NK-92 treated with Interleukin-12 subunit alpha and Interleukin-12 subunit beta, amount 100 ng/mL, for 24 hours (cell line): ENCODE results near the gene GPR65.
"Not testable (repeated sequence)": the region's sequence is repeated elsewhere in the genome, so short reads cannot be mapped to it uniquely, and the experiment has no call there.

Experiments used
- DNase-seq: peaks from one replicate; lab custom pipeline; 2025; lab: John Stamatoyannopoulos, UW

The GPR65 gene

DNA sequence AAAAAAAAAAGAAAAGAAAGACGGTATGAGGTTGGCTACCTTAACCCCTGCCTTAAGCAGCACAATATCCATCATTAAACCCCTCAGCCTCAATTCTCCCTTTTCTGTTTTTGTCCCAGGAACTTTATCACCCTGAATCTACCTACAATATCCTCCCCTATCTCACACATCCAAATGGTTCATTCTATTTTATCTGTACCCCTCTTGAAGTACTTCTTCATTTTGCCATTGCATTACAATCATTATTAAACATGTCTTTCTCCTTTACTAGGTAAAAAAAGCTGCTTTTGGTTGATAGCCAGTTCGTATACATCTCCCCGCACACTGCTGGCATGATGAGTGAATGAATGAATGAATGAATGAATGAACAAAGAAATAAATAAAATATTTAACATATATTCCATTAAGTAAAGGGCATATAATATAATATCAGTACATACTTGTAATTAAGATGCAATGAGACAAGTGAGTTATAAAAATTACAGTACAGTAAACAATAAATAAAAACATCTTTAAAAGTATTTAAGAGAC, 364 bp upstream of the GPR65 start:
- no peak for DNase-seq

- DNase-seq: peak; percentile 55
Observed at GRCh38 chr14:88005978-88006851, 1.3 kb downstream of the GPR65 start.

DNA sequence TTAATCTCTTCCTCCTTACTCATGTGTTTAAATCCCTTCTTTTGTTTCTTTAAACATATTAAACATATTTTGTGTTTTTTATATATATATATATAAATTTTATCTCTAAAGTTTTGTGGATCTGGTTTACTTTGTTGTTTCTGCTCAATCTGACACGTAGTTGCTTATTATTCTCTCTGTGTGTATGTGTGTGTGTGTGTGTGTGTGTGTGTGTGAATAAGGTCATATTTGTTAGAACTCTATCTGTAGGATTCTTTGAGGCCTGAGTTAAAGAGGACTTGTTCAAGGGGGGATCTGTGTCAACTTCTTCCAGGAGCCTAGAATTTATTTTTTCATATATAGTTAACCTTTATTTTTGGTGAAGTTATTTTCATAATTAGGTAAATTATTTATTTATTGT, 2.7 kb downstream of the GPR65 start:
- DNase-seq: no peak

GRCh38 chr14:88008039-88008742, 3.3 kb downstream of the GPR65 start:
- DNase-seq: no peak

DNA sequence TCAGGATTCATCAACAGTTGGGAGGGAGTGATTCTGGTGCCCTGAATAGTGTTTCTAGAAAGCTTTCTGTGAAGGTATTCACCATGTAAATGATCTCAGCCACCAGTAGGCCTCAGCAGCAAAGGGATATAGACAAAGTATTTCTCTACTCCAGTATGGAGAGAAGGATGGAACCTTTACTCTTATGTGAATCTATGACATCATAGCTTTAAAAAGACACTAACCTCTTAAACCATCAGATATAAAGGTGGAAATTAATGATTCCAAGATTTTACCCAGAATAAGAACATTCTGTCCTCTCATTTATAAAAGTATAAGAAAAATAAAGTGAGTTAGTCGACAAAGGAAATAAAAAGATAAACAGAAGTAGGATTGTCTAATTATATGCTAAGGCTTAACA, 4.6 kb downstream of the GPR65 start:
- DNase-seq: no peak

DNA sequence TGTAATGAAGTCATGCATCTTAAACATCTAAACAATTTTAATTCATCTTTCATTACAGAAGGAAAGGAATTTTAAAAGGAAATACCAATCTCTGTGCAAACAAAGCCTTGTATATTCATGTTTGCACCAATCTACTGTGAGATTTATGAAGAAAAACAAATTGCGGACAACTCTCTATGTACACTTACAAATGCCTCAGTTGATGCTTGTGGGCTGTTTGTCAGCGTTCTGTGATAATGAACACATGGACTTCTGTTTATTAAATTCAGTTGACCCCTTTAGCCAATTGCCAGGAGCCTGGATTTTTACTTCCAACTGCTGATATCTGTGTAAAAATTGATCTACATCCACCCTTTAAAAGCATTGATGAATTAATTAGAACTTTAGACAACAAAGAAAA, 5.4 kb downstream of the GPR65 start:
- no peak for DNase-seq

- DNase-seq: no peak
Observed at GRCh38 chr14:88012495-88012894, 7.6 kb downstream of the GPR65 start.

GRCh38 chr14:88013750-88014349, 8.9 kb downstream of the GPR65 start:
- DNase-seq: no peak

DNA sequence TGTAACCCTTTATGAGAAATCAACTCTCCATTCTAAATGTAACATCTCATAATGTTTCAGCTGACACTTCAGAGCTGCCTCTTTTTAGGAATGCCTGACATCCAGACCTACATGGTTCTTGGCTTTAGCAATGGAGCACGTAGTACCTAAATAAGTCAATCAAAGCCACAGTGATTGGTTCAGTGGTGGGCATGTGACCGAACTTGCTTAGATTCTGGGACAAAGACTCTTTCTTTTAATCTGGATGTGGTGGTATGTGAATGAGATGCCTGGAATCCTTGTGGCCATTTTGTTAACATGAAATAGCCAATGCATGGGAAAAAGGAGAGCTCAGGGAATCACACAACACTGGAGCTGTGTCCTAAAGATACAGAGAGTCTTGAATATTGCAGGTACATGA, 11.8 kb downstream of the GPR65 start:
- no peak for DNase-seq

DNA sequence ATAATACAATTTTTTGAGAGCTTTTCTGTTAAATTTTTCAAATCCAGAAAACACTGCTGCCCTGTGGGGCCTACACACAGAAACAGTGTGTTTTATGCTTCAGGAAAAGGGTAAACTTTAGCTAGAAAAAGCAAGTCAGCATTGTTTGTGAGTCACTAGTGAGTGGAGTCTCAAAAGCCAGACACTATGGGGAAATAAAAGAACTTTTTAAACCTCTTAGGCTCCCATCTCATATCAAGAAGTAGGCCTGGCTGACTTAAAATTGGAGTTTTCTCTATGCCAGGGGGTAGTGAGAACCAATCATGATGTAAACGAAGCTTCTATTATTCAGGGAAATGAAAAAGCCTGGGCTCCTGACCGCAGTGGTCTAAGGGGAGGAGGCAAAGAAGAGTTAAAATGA, 12.6 kb downstream of the GPR65 start:
- DNase-seq: no peak

DNA sequence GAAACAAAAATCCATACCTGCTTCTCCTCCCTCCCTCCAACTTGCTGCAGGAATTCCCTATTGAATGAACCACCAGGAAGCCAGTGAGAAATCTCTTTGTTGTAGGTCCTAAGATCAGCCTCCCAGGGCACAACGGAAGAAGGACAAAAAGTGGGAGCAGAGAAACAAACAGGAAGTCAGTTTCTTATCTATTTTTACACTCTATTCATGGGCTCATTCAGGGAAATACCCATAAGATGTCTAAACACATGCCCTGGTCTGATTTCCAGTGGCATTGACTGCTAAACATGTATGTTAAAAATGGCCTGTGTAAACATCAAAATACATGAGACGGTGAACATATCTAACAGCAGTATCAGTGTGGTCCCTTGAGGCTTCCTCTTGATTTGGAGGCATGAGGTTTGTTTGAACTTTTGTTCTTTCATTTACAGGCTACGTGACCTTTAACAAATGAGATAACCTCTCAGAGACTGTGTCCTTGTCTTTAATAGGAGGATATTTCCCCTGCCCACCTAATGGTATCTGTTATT, 18.8 kb downstream of the GPR65 start:
- DNase-seq: no peak

- DNase-seq: not testable (repeated sequence)
Observed at GRCh38 chr14:88024252-88025086, 19.5 kb downstream of the GPR65 start.

- no peak for DNase-seq
Observed at GRCh38 chr14:88025313-88025712, 20.4 kb downstream of the GPR65 start.

DNA sequence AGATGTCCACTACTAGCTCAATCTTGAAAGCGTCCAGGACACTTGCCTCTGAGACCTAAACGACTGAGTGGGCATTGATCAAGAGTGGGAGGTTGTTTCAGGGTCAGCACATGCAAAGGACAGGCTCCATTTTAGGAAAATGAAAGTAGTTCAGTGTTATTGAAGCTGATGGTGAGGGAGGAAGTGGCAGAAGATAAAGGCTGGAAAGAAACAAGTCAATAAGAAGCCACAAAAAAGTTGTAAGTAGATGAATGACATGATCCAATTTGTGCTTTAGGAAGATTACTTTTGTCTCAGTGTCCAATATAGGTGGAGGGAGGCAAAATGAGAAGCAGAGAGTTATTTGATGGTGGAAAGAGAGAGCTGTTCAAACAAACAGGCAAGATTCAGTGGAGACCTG, 22.0 kb downstream of the GPR65 start:
- DNase-seq: no peak

DNA sequence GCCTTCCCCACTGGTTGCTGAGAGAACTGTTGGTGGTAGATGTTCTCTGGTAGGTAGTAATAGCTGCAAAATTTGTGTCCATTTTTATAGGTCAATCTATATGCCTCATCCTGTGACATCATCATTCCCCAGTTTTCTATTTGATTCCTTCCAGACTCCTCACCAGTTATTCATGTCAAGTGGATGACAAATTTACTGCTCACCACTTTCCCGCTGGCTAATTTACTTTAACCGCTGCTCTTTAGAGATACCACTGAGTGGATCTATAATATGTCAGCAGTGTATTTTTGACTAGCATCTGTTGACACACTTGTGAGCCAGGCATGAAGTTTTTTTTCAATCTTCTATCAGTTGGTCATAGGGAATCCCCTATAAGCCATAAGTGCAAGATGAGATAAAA, 24.6 kb downstream of the GPR65 start:
- DNase-seq: no peak

DNA sequence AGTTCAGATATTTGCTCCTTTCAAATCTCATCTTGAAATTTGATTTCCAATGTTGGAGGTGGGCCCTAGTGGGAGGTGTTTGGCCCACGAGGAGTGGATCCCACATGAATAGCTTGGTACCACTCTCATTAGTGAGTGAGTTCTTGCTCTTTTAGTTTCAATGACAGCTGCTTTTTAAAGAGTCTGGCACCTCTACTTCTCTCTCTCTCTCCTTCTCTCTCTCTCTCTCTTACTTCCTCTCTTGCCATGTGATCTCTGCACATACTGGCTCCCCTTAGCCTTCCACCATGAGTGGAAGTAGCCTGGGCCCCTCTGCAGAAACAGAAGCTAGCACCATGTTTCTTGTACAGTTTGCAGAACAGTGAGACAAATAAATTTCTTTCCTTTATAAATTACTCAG, 25.1 kb downstream of the GPR65 start:
- DNase-seq: no peak

GRCh38 chr14:88030892-88031291, 26.0 kb downstream of the GPR65 start:
- no peak for DNase-seq

- no peak for DNase-seq
Observed at GRCh38 chr14:88032373-88032772, 27.4 kb downstream of the GPR65 start.

DNA sequence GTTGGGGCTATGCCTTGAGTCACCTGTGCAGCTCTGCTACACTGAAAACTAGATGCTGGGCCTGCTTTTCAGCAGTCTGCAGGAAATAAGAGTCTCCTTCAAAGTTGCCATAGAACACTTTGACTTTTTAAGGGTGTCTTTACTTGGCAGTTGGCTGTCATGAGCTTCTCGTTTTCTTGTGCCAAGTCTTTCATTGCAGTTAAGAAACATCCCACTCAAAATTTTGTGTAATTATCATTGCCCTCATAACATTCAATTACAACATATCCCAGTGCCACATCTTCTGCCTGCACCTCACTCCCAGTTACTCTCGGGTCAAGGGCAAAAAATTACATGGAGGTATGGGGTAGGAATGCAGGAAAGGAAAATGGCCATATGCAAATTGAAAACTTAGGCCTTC, 29.1 kb downstream of the GPR65 start:
- no peak for DNase-seq

- DNase-seq: no peak
Observed at GRCh38 chr14:88036422-88036821, 31.5 kb downstream of the GPR65 start.

DNA sequence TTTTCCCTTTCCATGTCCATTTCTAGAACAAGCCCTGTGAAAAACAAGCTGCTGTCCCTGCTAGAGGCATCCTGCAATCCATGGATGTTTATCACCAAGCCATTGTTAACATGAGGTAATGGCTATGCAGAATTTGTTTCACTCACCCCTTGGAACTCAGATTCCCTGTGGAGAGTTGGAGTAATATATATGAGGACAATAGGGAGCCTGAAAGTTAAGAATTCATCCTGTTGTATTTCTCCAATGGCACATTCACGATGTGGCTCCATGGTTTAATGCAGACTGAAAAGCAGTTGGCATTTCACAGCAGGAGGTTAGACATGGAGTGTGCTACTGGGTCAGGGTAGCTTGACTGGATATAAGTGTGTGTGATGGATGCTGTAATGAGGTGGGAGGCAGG, 32.4 kb downstream of the GPR65 start:
- DNase-seq: no peak

DNA sequence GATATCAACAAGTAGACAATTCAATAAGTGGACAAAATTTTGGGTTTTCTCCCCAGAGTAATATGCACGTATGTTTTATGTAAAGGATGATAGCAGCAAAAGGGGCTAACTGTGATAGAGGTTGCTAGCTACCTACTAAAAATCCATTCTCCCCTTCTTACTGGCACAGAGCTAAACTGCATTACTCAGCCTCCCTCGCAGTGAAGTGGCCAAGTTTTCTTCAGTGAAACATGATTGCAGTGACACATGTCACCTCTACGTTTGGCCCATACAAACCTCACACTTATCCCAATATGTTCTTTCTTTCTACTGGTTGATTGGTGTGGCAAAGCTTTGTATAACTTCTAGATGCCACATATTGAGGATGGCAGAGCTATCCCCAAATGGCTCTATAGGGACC, 34.3 kb downstream of the GPR65 start:
- DNase-seq: no peak
